WTC11 (cell line): ENCODE measurements around the gene USP43. TPM values are rescaled to one million over a fixed set of nuclear protein-coding genes. Genes with fewer than 3 reads are reported as not detected.
A peak's percentile ranks its signal among the peaks of the same experiment; 100 is the strongest.

Experiments used
- ATAC-seq: fragments of 200-7000 bp; cut with Tn5 transposase; 2 replicates; pipeline ENCODE4 v1.10.0; 2021; ENCODE audit warnings: mild to moderate bottlenecking, moderate library complexity
- CTCF ChIA-PET: fragments of 300-600 bp; sonication (Branson Sonifier 250); formaldehyde crosslinking; loops from one replicate; lab custom pipeline; 2021; ENCODE audit warnings: antibody characterized with exemption; lab: Charles Lee
- POLR2A ChIA-PET: fragments of 350-600 bp; sonication (Branson Sonifier 250); formaldehyde crosslinking; loops from one replicate; lab custom pipeline; 2021; ENCODE audit warnings: antibody characterized with exemption; lab: Charles Lee
- DNase-seq: peaks from one replicate; pipeline ENCODE4 v3.0.0; 2021; ENCODE audit warnings: low spot score
- H3K27ac Mint-ChIP-seq: 2 replicates; pipeline ENCODE4 v1.8.0; 2021; ENCODE audit warnings: mixed read lengths
- H3K27me3 Mint-ChIP-seq: 2 replicates; pipeline ENCODE4 v1.8.0; 2021; ENCODE audit warnings: low read depth, mild to moderate bottlenecking, moderate library complexity, mixed read lengths
- H3K36me3 Mint-ChIP-seq: 2 replicates; pipeline ENCODE4 v1.8.0; 2021; ENCODE audit warnings: mixed read lengths
- H3K4me1 Mint-ChIP-seq: 2 replicates; pipeline ENCODE4 v1.8.0; 2022; ENCODE audit warnings: mixed read lengths
- H3K4me3 Mint-ChIP-seq: 2 replicates; pipeline ENCODE4 v1.8.0; 2021; ENCODE audit warnings: mild to moderate bottlenecking, moderate library complexity, mixed read lengths
- H3K9me3 Mint-ChIP-seq: 2 replicates; pipeline ENCODE4 v1.8.0; 2021; ENCODE audit warnings: mixed read lengths
- ATF1 ChIP-seq: sonication (generic); formaldehyde crosslinking; IDR thresholded peaks from 2 replicates; pipeline ENCODE4 v1.8.1; 2023; ENCODE audit warnings: mild to moderate bottlenecking, moderate library complexity, missing genetic modification reagents
- CDX4 ChIP-seq: fragments of 250-450 bp; sonication (Bioruptor Pico); IDR thresholded peaks from 2 replicates; pipeline ENCODE4 v1.9.0; 2021; ENCODE audit warnings: moderate library complexity, mild to moderate bottlenecking, inconsistent platforms, borderline replicate concordance
- E2F5 ChIP-seq: sonication (generic); formaldehyde crosslinking; IDR thresholded peaks from 2 replicates; pipeline ENCODE4 v1.8.1; 2022; ENCODE audit warnings: mild to moderate bottlenecking, moderate library complexity, missing genetic modification reagents
- ETV6 ChIP-seq: sonication (generic); formaldehyde crosslinking; IDR thresholded peaks from 2 replicates; pipeline ENCODE4 v1.8.1; 2022; ENCODE audit warnings: mild to moderate bottlenecking, missing genetic modification reagents
- GTF2I ChIP-seq: fragments of 250-450 bp; sonication (Bioruptor Pico); conservative IDR thresholded peaks from 2 replicates; pipeline ENCODE4 v1.4.0; 2021; ENCODE audit warnings: mild to moderate bottlenecking
- HMGA2 ChIP-seq: fragments of 250-450 bp; sonication (Bioruptor Pico); IDR thresholded peaks from 2 replicates; pipeline ENCODE4 v1.4.0; 2021; ENCODE audit warnings: mild to moderate bottlenecking, moderate library complexity
- HMGXB4 ChIP-seq: sonication (generic); formaldehyde crosslinking; IDR thresholded peaks from 2 replicates; pipeline ENCODE4 v1.8.1; 2023; ENCODE audit warnings: mild to moderate bottlenecking, moderate library complexity, missing genetic modification reagents
- NFE2L1 ChIP-seq: sonication (generic); formaldehyde crosslinking; IDR thresholded peaks from 2 replicates; pipeline ENCODE4 v1.8.1; 2023; ENCODE audit warnings: missing genetic modification reagents
- NFYB ChIP-seq: sonication (generic); formaldehyde crosslinking; conservative IDR thresholded peaks from 2 replicates; pipeline ENCODE4 v1.8.0; 2022; ENCODE audit warnings: low read depth, missing genetic modification reagents
- NR1H2 ChIP-seq: sonication (generic); formaldehyde crosslinking; IDR thresholded peaks from 2 replicates; pipeline ENCODE4 v1.9.0; 2021; ENCODE audit warnings: mild to moderate bottlenecking, moderate library complexity, missing genetic modification reagents
- OVOL2 ChIP-seq: fragments of 250-450 bp; sonication (Bioruptor Pico); IDR thresholded peaks from 2 replicates; pipeline ENCODE4 v1.9.0; 2021; ENCODE audit warnings: mild to moderate bottlenecking, borderline replicate concordance
- RELA ChIP-seq: sonication (generic); formaldehyde crosslinking; IDR thresholded peaks from 2 replicates; pipeline ENCODE4 v1.8.1; 2022; ENCODE audit warnings: missing genetic modification reagents, mild to moderate bottlenecking, borderline replicate concordance
- USF1 ChIP-seq: sonication (generic); formaldehyde crosslinking; IDR thresholded peaks from 2 replicates; pipeline ENCODE4 v1.8.0; 2022; ENCODE audit warnings: mild to moderate bottlenecking, missing genetic modification reagents
- ZMAT4 ChIP-seq: fragments of 250-450 bp; sonication (Bioruptor Pico); IDR thresholded peaks from 2 replicates; pipeline ENCODE4 v1.9.0; 2021; ENCODE audit warnings: mild to moderate bottlenecking
- ZNF121 ChIP-seq: sonication (generic); formaldehyde crosslinking; IDR thresholded peaks from 2 replicates; pipeline ENCODE4 v1.8.0; 2023; ENCODE audit warnings: missing genetic modification reagents
- ZNF138 ChIP-seq: sonication (generic); formaldehyde crosslinking; conservative IDR thresholded peaks from 2 replicates; pipeline ENCODE4 v1.8.1; 2022; ENCODE audit warnings: mild to moderate bottlenecking, moderate library complexity, missing genetic modification reagents
- ZNF219 ChIP-seq: sonication (generic); formaldehyde crosslinking; IDR thresholded peaks from 2 replicates; pipeline ENCODE4 v1.8.0; 2023; ENCODE audit warnings: missing genetic modification reagents, mild to moderate bottlenecking, borderline replicate concordance
- ZNF317 ChIP-seq: sonication (generic); formaldehyde crosslinking; IDR thresholded peaks from 2 replicates; pipeline ENCODE4 v1.8.1; 2023; ENCODE audit warnings: low read depth, mild to moderate bottlenecking, moderate library complexity, missing genetic modification reagents, borderline replicate concordance
- ZNF396 ChIP-seq: fragments of 250-450 bp; sonication (Bioruptor Pico); IDR thresholded peaks from 2 replicates; pipeline ENCODE4 v1.8.0; 2021; ENCODE audit warnings: mild to moderate bottlenecking, moderate library complexity, borderline replicate concordance
- ZNF423 ChIP-seq: fragments of 250-450 bp; sonication (Bioruptor Pico); IDR thresholded peaks from 2 replicates; pipeline ENCODE4 v2.1.2; 2022; ENCODE audit warnings: mild to moderate bottlenecking, moderate library complexity
- ZNF512 ChIP-seq: sonication (generic); formaldehyde crosslinking; IDR thresholded peaks from 2 replicates; pipeline ENCODE4 v1.8.1; 2022; ENCODE audit warnings: missing genetic modification reagents, borderline replicate concordance
- ZNF532 ChIP-seq: fragments of 250-450 bp; sonication (Bioruptor Pico); IDR thresholded peaks from 2 replicates; pipeline ENCODE4 v1.9.0; 2021; ENCODE audit warnings: mild to moderate bottlenecking, borderline replicate concordance
- ZSCAN18 ChIP-seq: fragments of 250-450 bp; sonication (Bioruptor Pico); IDR thresholded peaks from 2 replicates; pipeline ENCODE4 v2.1.2; 2022; ENCODE audit warnings: mild to moderate bottlenecking, moderate library complexity
- total RNA-seq: library from RNA; stranded (reverse); gene quantifications from 3 replicates; pipeline ENCODE4 v1.2.3, GENCODE V29; 2021

USP43 gene
- total RNA-seq, 1 experiment from 2014 or later, result 8.6 TPM

GRCh38 chr17:9696279-9697044 lies 51.1 kb downstream of the USP43 start:
- DNase-seq (no peak), ATAC-seq (no peak)
- no peaks in the 10 kb centered on the region for H3K27me3 Mint-ChIP-seq
- peaks cover 3% of the 10 kb centered on the region; the same call in 1 of the 2 replicates for H3K9me3 Mint-ChIP-seq
- TF ChIP-seq ZNF532, result no peak
- TF ChIP-seq HMGA2 (CRISPR knock-in tag), result no peak
- no peak for TF ChIP-seq ZNF396
- TF ChIP-seq ZMAT4 (CRISPR knock-in tag), result no peak
- TF ChIP-seq ZNF317 (CRISPR knock-in tag), result no peak
- no peak for TF ChIP-seq ZSCAN18 (CRISPR knock-in tag)
- TF ChIP-seq NR1H2 (CRISPR knock-in tag), result no peak
- no peak for TF ChIP-seq GTF2I (CRISPR knock-in tag)
- H3K4me1 Mint-ChIP-seq, result no peaks in the 10 kb centered on the region
- peak overlapping the region; percentile 30; the same call in 1 of the 2 replicates for H3K27ac Mint-ChIP-seq
- CTCF ChIA-PET, result no interaction called here
- H3K36me3 Mint-ChIP-seq, result peaks cover 32% of the 10 kb centered on the region
- no peak overlapping the region for H3K4me3 Mint-ChIP-seq
- POLR2A ChIA-PET, result no interaction called here

GRCh38 chr17:9700136-9700535 lies 54.8 kb downstream of the USP43 start:
- no peak overlapping the region for H3K4me3 Mint-ChIP-seq
- H3K36me3 Mint-ChIP-seq, result peaks cover 26% of the 10 kb centered on the region
- H3K4me1 Mint-ChIP-seq, result no peaks in the 10 kb centered on the region
- DNase-seq, result no peak
- no peaks in the 10 kb centered on the region for H3K27me3 Mint-ChIP-seq
- H3K27ac Mint-ChIP-seq, result no peak overlapping the region
- CTCF ChIA-PET, result interaction anchor here (0.5 to 0.7 kb wide), 2 partner anchors 28 to 123 kb away, joined by 3 read pairs; no protein-coding TSS in a partner anchor
- ATAC-seq, result no peak
- POLR2A ChIA-PET, result no interaction called here
- peaks cover 3% of the 10 kb centered on the region; the same call in 1 of the 2 replicates for H3K9me3 Mint-ChIP-seq
- TF ChIP-seq CDX4 (CRISPR knock-in tag) (no peak), E2F5 (CRISPR knock-in tag) (no peak), ZNF138 (CRISPR knock-in tag) (no peak), ATF1 (CRISPR knock-in tag) (no peak), NFE2L1 (CRISPR knock-in tag) (no peak), ZNF423 (CRISPR knock-in tag) (no peak), HMGXB4 (CRISPR knock-in tag) (no peak), OVOL2 (CRISPR knock-in tag) (no peak), ZNF219 (CRISPR knock-in tag) (no peak), NR1H2 (CRISPR knock-in tag) (no peak), ZNF512 (CRISPR knock-in tag) (no peak), USF1 (CRISPR knock-in tag) (no peak), ZNF121 (CRISPR knock-in tag) (no peak), RELA (no peak), ETV6 (CRISPR knock-in tag) (no peak), NFYB (CRISPR knock-in tag) (no peak)
